HepG2 (cell line): ENCODE data around the gene HECTD4. TPM values are rescaled to one million over a fixed set of nuclear protein-coding genes. Genes with fewer than 3 reads are reported as not detected.

Experiments
- ATAC-seq: fragments of 200-7000 bp; cut with Tn5 transposase; 3 replicates; pipeline ENCODE4 v1.9.1; 2020; ENCODE audit warnings: mild to moderate bottlenecking, moderate library complexity
- BruUV-seq: library from RNA; stranded (reverse); fragments of 400-500 nt; replicated peaks from 2 replicates; lab custom pipeline; 2021; lab: Mats Ljungman, UMichigan
- CTCF ChIA-PET: fragments of 300-600 bp; formaldehyde crosslinking; extraction: SDS; loops from one replicate; lab custom pipeline; 2021; ENCODE audit warnings: low total read pairs, inconsistent platforms, low intra/inter-chr PET ratio; lab: Yijun Ruan, JAX
- POLR2A ChIA-PET: fragments of 350-600 bp; sonication (Branson Sonifier 250); formaldehyde crosslinking; loops from one replicate; lab custom pipeline; 2020; ENCODE audit warnings: antibody characterized with exemption, inconsistent platforms; lab: Yijun Ruan, JAX
- DNase-seq: peaks from one replicate; pipeline ENCODE4 v3.0.0-alpha.2; 2015; ENCODE audit warnings: low spot score
- FAIRE-seq: peaks from 3 replicates; lab custom pipeline; 2011; peaks lifted over from hg19 to GRCh38; lab: Jason Lieb, UNC
- H2AFZ ChIP-seq: one replicate; pipeline ENCODE4 v1.6.1; 2011; ENCODE audit warnings: low read length, inconsistent platforms
- H3K27ac ChIP-seq: fragments of 300-600 bp; 3 replicates; pipeline ENCODE4 v1.8.0; 2011; ENCODE audit warnings: mixed run types, mild to moderate bottlenecking, mixed read lengths, low read length, inconsistent platforms; ENCODE audit not compliant: insufficient read depth; ENCODE audit errors: extremely low read length
- H3K27me3 ChIP-seq, 2 experiments: fragments of 200-600 bp in 1 of 2; 2 replicates in 1 of 2; 3 replicates in 1 of 2; pipeline versions ENCODE4 v1.6.0 to v1.8.0; 2011; ENCODE audit warnings: low read length in 2 of 2, mild to moderate bottlenecking in 2 of 2, moderate library complexity in 2 of 2, inconsistent platforms in 1 of 2; ENCODE audit not compliant: insufficient read depth in 2 of 2, control insufficient read depth in 1 of 2
- H3K36me3 ChIP-seq, 2 experiments: fragments of 200-600 bp in 1 of 2; replicated peaks in 1 of 2; 2 replicates in 1 of 2; 3 replicates in 1 of 2; pipeline versions ENCODE4 v1.5.1 to v1.8.0; 2011; ENCODE audit warnings: low read length in 2 of 2, inconsistent platforms in 1 of 2; ENCODE audit not compliant: insufficient read depth in 2 of 2, control insufficient read depth in 1 of 2
- H3K4me1 ChIP-seq: 2 replicates; pipeline ENCODE4 v1.5.1; 2012; ENCODE audit warnings: low read length, inconsistent platforms; ENCODE audit not compliant: insufficient read depth
- H3K4me2 ChIP-seq: 2 replicates; pipeline ENCODE4 v1.6.0; 2011; ENCODE audit warnings: low read depth, low read length, inconsistent platforms
- H3K4me3 ChIP-seq, 3 experiments: fragments of 200-600 bp in 1 of 3; sonication (generic), shearing (Covaris generic) in 1 of 3; replicated peaks in 1 of 3; 2 replicates each; pipeline ENCODE4 v1.5.1; 2011 to 2016; ENCODE audit warnings: low read length in 3 of 3, inconsistent platforms in 2 of 3, low read depth in 2 of 3, mild to moderate bottlenecking in 2 of 3, control low read depth in 1 of 3, mixed read lengths in 1 of 3; ENCODE audit not compliant: insufficient read depth in 1 of 3
- H3K79me2 ChIP-seq: one replicate; pipeline ENCODE4 v1.6.1; 2011; ENCODE audit warnings: low read length, inconsistent platforms; ENCODE audit not compliant: insufficient read depth
- H3K9ac ChIP-seq: 2 replicates; pipeline ENCODE4 v1.6.0; 2011; ENCODE audit warnings: mild to moderate bottlenecking, low read depth, low read length, inconsistent platforms; ENCODE audit not compliant: insufficient read depth
- H3K9me3 ChIP-seq: 2 replicates; pipeline ENCODE4 v1.5.1; 2012; ENCODE audit warnings: mild to moderate bottlenecking, low read length
- H4K20me1 ChIP-seq: 2 replicates; pipeline ENCODE4 v1.6.0; 2011; ENCODE audit warnings: inconsistent platforms, mild to moderate bottlenecking, low read length, moderate library complexity; ENCODE audit not compliant: insufficient read depth
- FUBP1 ChIP-seq: sonication (generic); formaldehyde crosslinking; IDR thresholded peaks from 2 replicates; pipeline ENCODE4 v1.5.1; 2020; ENCODE audit warnings: missing genetic modification reagents, mild to moderate bottlenecking, borderline replicate concordance
- GFI1 ChIP-seq: sonication (generic); formaldehyde crosslinking; IDR thresholded peaks from 2 replicates; pipeline ENCODE4 v1.5.0; 2020; ENCODE audit warnings: missing genetic modification reagents, mild to moderate bottlenecking, borderline replicate concordance
- KMT2A ChIP-seq: sonication (generic); formaldehyde crosslinking; IDR thresholded peaks from 2 replicates; pipeline ENCODE4 v1.4.0; 2020; ENCODE audit warnings: missing genetic modification reagents
- ZBTB43 ChIP-seq: sonication (generic); formaldehyde crosslinking; conservative IDR thresholded peaks from 2 replicates; pipeline ENCODE4 v1.4.0; 2020; ENCODE audit warnings: missing genetic modification reagents
- ZNF280D ChIP-seq: sonication (generic); formaldehyde crosslinking; IDR thresholded peaks from 2 replicates; pipeline ENCODE4 v1.5.1; 2020; ENCODE audit warnings: mild to moderate bottlenecking, missing genetic modification reagents
- ZNF337 ChIP-seq: sonication (generic); formaldehyde crosslinking; IDR thresholded peaks from 2 replicates; pipeline ENCODE4 v1.5.1; 2020; ENCODE audit warnings: missing genetic modification reagents, low read depth, mild to moderate bottlenecking, borderline replicate concordance
- ZNF512B ChIP-seq: sonication (generic); formaldehyde crosslinking; IDR thresholded peaks from 2 replicates; pipeline ENCODE4 v1.5.1; 2020; ENCODE audit warnings: missing genetic modification reagents, mild to moderate bottlenecking, borderline replicate concordance
- ZNF768 ChIP-seq: sonication (generic); formaldehyde crosslinking; IDR thresholded peaks from 2 replicates; pipeline ENCODE4 v1.4.0; 2020; ENCODE audit warnings: missing genetic modification reagents
- WGBS: methylation state at CpG from one replicate; pipeline ENCODE4 v1.1.6; 2017; ENCODE audit warnings: low lambda C conversion rate; 5-methylcytosine and 5-hydroxymethylcytosine counted together
- in situ Hi-C: cut with HindIII; loops from 2 replicates; pipeline ENCODE4 v1.10.0; 2017; ENCODE audit warnings: low pct_unique_long_range_greater_than_20kb; ENCODE audit not compliant: extremely low pct_ligation_motif_present
- intact Hi-C: fragments of 100-400 bp; cut with micrococcal nuclease; formaldehyde crosslinking; loops from one replicate; pipeline ENCODE4 v1.10.0; 2022; ENCODE audit not compliant: unreplicated experiment
- polyA plus RNA-seq, 8 experiments: library from polyadenylated mRNA; depleted of rRNA in 3 of 8; stranded (reverse) in 7 of 8; unstranded in 1 of 8; fragments of >200 nt; fragmentation: Illumina TruSeq in 4 of 8; extraction: Trizol in 4 of 8; gene quantifications; 2 replicates each; pipeline versions ENCODE4 v1.2.1 to v1.2.3, GENCODE V29; 2011 to 2016; ENCODE audit warnings: low read depth in 4 of 8, missing spikeins in 1 of 8, mixed read lengths in 1 of 8; ENCODE audit not compliant: insufficient read depth in 1 of 8
- total RNA-seq, 5 experiments: library from RNA; depleted of rRNA; stranded (reverse); fragments of >200 nt; fragmentation: Illumina TruSeq; extraction: Trizol; gene quantifications; 2 replicates each; pipeline ENCODE4 v1.2.3, GENCODE V29; 2016; ENCODE audit warnings: low read depth in 1 of 5

Gene HECTD4
- total and polyA plus RNA-seq, 2 of the 13 experiments (the other 11 are each of a cell fraction or from before 2014, with no cell fraction given) = 9.0 to 11.4 TPM

- no peak for TF ChIP-seq FUBP1 (CRISPR knock-in tag)
- 0 out of 2 replicates have a peak, but pooled peaks have one; percentile 13 for TF ChIP-seq ZNF512B
These were observed 787 bp downstream of the HECTD4 start (continued) for GRCh38 chr12:112381406-112381882.

- DNase-seq (no peak), ATAC-seq (peak; percentile 26), FAIRE-seq (no peak)
- BruUV-seq = TSS peak; percentile 61
- Histone ChIP-seq H4K20me1 (peaks cover 8% of the 10 kb centered on the region; the same call in 1 of the 2 replicates), H3K36me3 (no peaks in the 10 kb centered on the region), H3K4me3 (peak overlapping the region; percentile 80 to 90 (median 87)), H3K4me2 (peak overlapping the region; percentile 88), H3K9me3 (no peaks in the 10 kb centered on the region), H2AFZ (no peak overlapping the region), H3K4me1 (peaks cover 19% of the 10 kb centered on the region), H3K27ac (peak overlapping the region; percentile 68), H3K9ac (peak overlapping the region; percentile 82), H3K27me3 (no peaks in the 10 kb centered on the region; a peak in 1 of 5 replicates), H3K79me2 (peaks cover 35% of the 10 kb centered on the region)
- in situ Hi-C loops = no loop called here
- POLR2A ChIA-PET = interaction anchor here (1.2 kb wide), 1 partner anchor 15 kb away, joined by 3 read pairs; no protein-coding TSS in a partner anchor
- WGBS = 56% methylated on average over 25 of the region's 34 CpGs
- intact Hi-C loops = loop anchor here (10.0 kb wide), 2 partner anchors 56 to 96 kb away; no protein-coding TSS in a partner anchor
- CTCF ChIA-PET = no interaction called here
- TF ChIP-seq KMT2A (CRISPR knock-in tag) = peak; percentile 7; the same call in 1 of the 2 replicates
- TF ChIP-seq ZNF280D (CRISPR knock-in tag) = 0 out of 2 replicates have a peak, but pooled peaks have one; percentile 25
- TF ChIP-seq ZBTB43 (CRISPR knock-in tag) = no peak
- peak; percentile 81; the same call in 1 of the 2 replicates for TF ChIP-seq ZNF768
- TF ChIP-seq GFI1 (CRISPR knock-in tag) = no peak
- TF ChIP-seq ZNF337 (CRISPR knock-in tag) = no peak
These were observed 1.4 kb downstream of the HECTD4 start for GRCh38 chr12:112380663-112381405.
